HG03175 (cell line): ENCODE measurements around the gene ORC3.
A peak's percentile ranks its signal among the peaks of the same experiment; 100 is the strongest.
"Not testable (repeated sequence)": the region's sequence is repeated elsewhere in the genome, so short reads cannot be mapped to it uniquely, and the experiment has no call there.

Experiments used
- ATAC-seq: cut with Tn5 transposase; IDR thresholded peaks from one replicate; pipeline ENCODE4 v1.9.1; 2021; ENCODE audit warnings: mild to moderate bottlenecking, moderate library complexity; ENCODE audit not compliant: unreplicated experiment

ORC3 gene

DNA sequence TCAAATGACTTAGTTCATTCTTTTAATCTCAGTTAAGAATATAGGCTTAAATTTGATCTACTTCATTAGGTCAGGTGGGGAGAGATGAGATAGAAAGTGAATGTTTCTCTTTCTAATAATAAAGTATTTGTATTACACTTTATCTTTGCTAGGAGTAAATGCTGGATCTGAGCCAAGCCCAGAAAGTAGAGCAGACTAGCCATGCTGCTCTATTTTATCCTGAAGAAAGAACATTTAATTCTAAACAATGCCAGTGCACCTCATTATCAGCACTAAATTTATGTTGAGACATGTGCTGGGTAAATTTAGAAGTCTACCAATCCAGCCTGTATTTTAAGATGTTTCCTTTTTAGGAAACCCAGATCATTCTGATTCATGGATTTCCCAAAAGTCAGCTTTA, 68.6 kb downstream of the ORC3 start:
- no peak for ATAC-seq

- ATAC-seq: no peak
Measured at GRCh38 chr6:87660226-87660911, 70.4 kb downstream of the ORC3 start.

DNA sequence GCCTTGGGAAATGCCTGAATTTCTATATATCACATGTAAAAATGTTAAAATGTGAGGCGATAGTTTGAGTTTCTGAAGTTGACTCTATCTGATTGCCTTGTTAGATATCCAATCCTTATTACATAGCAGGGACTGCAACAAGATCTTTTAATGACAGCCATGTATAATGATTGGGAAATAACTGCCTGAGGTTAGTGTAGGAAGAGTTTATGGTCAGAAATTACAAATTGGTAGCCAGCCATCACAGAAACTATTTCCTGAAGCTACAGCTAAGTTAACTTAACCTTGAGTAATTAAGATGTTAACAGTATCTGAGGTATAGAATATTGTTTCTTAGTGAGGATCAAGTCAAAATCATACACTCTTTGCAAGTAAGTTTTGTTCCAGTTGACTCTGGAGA, 71.1 kb downstream of the ORC3 start:
- ATAC-seq: no peak

GRCh38 chr6:87661503-87661902, 71.6 kb downstream of the ORC3 start:
- ATAC-seq: no peak

- ATAC-seq: no peak
Measured at GRCh38 chr6:87663434-87663833, 73.5 kb downstream of the ORC3 start.

DNA sequence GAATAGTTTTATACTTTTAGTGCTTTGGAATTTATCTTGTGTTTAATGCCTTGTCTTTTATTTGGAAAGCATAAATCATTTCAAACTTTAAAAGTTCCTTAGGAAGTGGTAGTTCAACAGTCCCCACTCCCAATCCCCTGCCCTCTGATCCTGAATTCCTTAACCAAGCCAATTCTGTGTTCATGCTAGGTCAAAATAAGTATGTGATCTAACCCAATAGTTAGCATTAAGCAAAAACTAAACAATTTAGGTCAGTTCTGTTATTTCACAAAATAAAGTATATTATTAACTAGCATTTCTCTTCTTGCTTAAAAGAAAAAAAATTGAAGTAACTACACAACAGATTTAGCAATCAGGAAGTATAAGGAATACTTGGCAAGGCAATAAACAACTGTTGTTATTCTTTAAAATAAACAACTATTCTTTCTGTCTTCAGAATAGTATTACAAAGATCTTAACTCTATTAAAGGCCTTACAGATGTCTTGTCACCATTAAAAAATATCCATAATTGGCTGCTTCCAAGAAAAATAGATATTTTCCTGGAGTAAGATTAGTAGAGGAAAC, 75.1 kb downstream of the ORC3 start:
- ATAC-seq: no peak

DNA sequence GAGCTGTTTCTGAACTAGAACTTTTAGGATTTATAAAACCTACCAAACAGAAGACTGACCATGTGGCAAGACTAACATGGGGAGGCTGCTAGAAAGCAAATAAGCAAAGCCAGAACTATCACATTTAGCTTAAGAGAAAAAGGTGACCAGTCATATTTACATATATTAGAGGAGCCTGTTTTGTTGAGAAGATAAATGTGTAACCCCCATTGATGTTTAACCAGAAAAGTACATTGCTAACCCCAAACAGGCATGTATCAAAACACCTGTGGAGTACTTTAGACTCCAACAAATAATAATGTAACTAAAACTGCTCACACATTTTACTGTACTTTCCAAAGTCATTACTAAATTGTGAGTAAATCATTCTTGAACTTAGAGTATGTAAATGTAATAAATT, 77.1 kb downstream of the ORC3 start:
- ATAC-seq: no peak

- ATAC-seq: no peak
Measured at GRCh38 chr6:87668013-87668412, 78.1 kb downstream of the ORC3 start.

GRCh38 chr6:87669051-87669450, 79.1 kb downstream of the ORC3 start:
- ATAC-seq: no peak

GRCh38 chr6:87670707-87671106, 80.8 kb downstream of the ORC3 start:
- ATAC-seq: no peak

DNA sequence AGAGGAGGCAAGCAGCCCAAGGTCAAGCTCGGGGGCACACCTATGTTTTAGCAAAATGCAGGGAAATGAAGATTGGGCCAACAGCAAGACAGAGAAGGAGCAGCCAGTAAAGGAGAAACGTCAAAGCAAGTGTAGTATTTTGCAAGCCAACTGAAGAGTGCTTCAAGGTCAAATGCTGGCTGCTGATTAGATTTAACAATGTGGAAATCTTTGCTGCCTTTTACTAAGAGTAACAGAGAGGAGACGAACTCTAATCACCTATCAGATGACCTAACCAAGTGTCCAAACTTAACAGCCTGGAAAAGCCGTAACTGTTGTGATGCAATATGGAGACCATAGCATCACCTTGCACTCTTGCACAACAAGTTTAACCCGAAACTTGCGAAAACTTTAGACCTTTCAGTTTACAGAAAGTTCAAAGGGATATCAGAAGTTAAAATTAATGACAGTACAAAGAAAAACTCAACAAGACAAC, 81.7 kb downstream of the ORC3 start:
- no peak for ATAC-seq

GRCh38 chr6:87672641-87673040, 82.7 kb downstream of the ORC3 start:
- no peak for ATAC-seq

- no peak for ATAC-seq
Measured at GRCh38 chr6:87673237-87673636, 83.3 kb downstream of the ORC3 start.

- ATAC-seq: no peak
Measured at GRCh38 chr6:87674290-87674689, 84.4 kb downstream of the ORC3 start.

DNA sequence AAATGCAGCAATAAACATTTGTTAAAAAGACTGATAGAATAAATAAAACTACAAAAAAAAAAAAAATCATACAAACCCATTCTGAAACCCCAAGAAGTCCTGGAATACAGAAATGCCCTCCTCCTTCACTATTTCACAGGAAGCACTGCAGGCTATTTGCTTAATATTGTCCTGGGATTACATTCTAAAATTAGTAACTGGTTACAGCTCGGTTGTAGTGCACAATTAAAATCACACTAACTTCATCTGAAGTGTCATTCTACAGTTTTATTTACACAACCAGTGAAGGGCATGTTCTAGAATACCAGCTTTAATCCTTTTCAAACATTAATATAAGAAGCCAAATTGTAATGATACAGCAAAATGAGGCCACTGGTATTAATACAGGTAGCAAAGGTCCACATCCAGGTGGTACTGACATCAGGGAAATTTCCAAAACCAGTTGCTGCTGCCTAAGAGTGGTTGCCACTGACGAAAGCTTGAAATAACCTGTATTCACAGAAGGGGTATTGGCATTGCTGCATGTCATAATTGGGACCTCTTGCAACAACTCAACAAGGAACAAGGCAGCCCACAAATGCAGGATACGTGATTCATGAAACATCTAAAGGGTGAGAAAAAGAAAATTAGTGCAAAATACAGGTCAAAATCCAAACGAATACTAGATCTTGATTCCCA, 85.2 kb downstream of the ORC3 start:
- no peak for ATAC-seq

GRCh38 chr6:87682310-87682709, 92.4 kb downstream of the ORC3 start:
- ATAC-seq: peak; percentile 53

DNA sequence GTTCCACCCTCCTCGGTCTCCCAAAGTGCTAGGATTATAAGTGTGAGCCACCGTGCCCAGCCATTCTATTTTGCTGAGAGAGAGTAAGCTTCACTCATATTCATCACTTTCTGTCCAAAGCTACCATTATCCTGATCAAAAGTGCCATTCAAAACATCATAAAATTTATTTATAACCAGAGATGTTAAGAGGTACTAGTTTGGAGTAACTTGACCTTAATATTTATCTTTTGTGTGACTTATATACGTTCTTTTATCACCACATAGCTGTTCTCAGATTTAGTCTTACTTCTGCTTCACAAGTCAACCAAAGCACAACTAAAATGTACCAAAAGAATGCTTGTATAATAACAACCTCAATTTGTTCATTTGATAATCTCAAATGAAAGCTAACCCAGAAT, 94.0 kb downstream of the ORC3 start:
- ATAC-seq: no peak

GRCh38 chr6:87684895-87685654, 95.1 kb downstream of the ORC3 start:
- no peak for ATAC-seq

DNA sequence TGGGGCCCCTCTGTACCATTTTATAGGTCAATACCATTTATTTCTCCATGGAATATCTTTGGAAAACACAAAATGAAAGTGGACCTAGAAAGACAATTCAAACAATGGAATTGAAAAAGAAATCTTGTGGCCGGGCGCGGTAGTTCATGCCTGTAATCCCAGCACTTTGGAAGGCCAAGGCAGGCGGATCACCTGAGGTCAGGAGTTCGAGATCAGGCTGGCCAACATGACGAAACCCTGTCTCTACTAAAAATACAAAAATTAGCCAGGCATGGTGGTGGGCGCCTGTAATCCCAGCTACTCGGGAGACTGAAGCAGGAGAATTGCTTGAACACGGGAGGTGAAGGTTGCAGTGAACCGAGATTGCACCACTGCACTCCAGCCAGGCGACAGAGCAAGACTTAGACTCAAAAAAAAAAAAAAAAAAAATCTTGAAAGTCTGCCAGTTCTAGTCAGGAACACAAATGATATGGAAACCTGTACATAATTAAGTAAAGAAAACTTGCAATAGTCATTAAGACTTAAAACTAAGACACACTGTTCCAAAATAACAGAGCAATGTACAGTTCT, 96.8 kb downstream of the ORC3 start:
- not testable (repeated sequence) for ATAC-seq

DNA sequence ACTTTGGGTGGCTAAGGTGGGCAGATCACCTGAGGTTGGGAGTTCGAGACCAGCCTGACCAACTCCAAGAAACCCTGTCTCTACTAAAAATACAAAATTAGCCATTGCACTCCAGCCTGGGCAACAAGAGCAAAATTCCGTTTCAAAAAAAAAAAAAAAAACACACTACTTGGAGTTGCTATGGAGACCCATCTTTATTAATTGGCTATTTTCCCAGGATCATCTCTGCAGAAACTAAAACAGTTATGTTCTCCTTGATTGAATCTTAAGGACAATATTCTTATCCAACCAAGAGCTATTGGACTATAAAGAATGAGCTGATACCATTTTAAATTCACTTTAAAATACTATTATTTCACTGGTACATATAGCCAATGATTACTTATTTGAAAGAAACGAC, 97.4 kb downstream of the ORC3 start:
- no peak for ATAC-seq

- ATAC-seq: not testable (repeated sequence)
Measured at GRCh38 chr6:87687893-87688292, 98.0 kb downstream of the ORC3 start.
